Suppressor macrophage treated with lipopolysaccharide for 1 hour (primary cell): Measurements from ENCODE around the gene TRABD.
A peak's percentile ranks its signal among the peaks of the same experiment; 100 is the strongest.

ENCODE experiments used
- DNase-seq, 3 donors: peaks; one replicate each; pipeline ENCODE4 v3.0.0-alpha.2; 2020 to 2022

TRABD gene

DNA sequence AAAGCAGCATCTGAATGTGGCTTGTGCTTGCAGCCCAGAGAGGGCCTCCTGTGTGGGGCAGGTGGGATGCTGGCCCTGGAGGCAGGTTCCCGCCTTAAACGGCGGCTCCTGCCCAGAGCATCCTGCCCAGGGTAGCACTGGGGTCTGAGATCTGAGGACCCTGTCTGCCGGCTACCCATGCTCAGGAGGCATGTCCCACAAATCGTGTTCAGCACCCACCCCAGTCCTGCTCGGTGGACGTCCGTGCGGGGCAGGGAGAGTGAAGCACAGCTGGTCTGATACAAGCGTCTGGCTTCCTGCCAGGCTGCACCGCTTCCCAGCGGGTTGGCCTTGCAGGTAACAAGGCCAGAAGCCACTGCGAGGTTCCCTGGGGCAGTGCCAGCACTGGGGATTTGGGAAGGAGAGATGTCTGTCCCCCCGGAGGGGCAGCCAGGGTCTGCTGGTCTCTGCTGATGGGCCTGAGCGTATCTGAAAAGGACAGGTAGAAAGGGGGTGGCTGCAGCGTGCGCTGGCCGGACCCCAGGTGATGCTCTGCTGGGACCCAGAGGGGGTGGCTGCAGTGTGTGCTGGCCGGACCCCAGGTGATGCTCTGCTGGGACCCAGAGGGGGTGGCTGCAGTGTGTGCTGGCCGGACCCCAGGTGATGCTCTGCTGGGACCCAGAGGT lies 3.6 kb downstream of the TRABD start:
- DNase-seq, result no peak

- no peak for DNase-seq
Observed at GRCh38 chr22:50189849-50190181, 4.1 kb downstream of the TRABD start.

DNA sequence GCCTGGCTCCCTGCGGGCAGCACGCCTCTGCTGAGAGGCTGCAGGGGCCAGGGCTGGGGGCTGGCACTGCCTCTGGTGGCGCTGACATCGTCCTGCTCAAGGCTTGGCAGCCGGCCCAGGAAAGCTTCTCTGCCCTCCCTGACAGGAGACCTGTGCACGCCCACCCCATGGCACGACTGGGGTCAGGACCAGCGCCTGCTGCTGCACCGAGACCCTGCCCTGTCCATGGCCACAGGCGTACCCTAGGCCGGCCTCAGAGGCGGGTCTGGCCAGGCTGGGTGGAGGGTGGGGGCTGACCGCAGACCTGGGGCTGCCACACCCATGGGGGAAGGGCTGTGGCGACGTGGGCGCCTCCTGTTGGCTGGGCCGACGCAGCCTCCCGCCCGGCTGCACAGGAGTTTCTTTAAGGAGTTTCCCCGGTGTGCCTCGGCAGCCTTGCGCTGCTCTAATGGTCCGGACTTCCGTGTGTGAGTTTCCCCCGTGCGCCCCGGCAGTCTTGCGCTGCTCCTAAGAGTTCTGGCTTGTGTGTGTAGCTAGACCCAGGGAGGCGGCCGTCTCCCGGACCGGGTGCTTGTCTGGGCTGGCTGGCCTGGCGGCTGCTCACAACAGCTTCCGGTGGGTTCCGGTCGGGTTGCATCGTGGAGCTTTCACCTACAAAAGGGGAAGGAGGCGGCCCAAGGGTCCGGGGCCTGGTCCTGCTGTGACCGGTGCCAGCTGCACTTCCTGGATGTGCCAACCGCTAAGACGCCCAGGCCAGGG lies 4.6 kb downstream of the TRABD start:
- DNase-seq, result peak; percentile 84 to 91 (median 86)

GRCh38 chr22:50190941-50191741 lies 5.4 kb downstream of the TRABD start:
- peak; percentile 72 to 88 (median 75) for DNase-seq

GRCh38 chr22:50192436-50193204 lies 6.9 kb downstream of the TRABD start:
- DNase-seq, result peak in 1 of 3 donors; percentile 35

DNA sequence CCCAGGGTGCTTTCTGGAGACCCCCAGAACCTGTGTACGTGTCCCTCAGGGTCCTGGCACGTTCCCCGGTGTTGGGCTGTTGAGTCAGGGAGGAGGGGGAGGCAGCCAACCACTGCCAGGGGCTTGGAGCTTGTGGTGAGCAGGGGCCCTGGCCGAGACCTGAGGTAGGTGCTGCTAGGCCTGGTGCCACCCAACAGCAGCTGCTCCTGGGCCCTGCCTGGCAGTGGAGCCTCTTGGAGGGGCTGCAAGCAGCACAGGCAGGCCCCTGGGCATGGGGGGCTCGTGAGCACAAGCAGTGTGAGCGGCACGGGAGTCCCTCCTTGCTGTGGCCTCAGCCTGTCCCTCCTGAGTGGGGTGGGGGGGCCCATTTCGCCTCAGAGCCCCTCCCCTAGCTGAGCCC lies 7.9 kb downstream of the TRABD start:
- DNase-seq, result no peak

DNA sequence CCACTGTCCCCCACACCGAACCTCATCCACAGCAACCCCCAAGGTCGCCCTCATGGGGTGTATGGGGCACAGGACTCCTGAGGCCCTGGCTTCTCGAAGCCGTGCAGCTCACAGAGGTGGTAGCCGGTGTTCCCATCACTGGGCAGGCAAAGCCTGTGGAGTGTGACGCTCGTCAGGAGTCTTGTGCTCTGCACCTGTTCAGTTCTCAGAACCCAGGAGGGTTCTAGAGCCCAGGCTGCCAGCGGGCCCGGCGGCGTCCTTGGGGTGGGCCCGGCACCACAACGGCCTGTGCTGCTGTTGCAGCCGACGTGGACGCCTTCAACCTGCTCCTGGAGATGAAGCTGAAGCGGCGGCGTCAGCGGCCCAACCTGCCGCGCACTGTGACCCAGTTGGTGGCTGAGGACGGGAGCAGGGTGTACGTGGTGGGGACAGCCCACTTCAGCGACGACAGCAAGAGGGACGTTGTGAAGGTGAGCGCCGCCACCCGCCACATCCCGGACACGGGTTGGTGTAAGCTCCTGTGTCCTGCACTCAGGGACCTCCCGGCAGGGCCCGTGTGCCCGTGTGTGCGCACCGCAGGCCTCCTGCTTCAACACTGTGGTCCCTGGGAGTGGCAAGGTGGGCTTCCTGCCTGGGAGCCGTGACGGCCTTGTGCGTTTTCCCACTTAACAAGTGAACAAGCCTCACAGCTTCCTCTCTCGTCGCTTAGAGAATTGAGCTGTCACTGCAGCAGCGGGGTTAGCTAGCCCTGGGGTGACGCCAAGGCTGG lies 8.5 kb downstream of the TRABD start:
- no peak for DNase-seq

- DNase-seq, result no peak
Observed at GRCh38 chr22:50196256-50196655, 10.5 kb downstream of the TRABD start.

GRCh38 chr22:50197000-50197800 lies 11.5 kb downstream of the TRABD start:
- no peak for DNase-seq

- no peak for DNase-seq
Observed at GRCh38 chr22:50197856-50198623, 12.3 kb downstream of the TRABD start.

DNA sequence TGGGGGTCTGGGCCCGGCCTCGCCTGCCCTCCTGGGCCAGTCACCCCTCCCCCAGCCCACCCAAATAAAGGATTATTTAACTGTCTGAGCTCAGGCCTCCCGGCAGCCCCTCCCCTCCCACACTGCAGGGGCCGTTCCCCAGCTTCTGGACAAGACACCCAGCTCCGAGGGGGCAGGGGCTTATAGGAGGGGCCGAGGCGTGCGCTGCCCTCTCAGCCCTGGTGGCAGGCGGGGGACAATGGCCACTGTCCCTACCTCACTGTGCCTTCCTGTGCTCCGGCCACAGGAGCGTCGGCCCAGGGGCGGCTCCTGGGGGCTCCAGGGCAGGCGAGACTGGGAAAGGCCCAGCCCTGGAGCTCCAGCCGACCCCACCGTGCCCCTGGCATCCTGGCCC lies 12.9 kb downstream of the TRABD start:
- no peak for DNase-seq

- no peak for DNase-seq
Observed at GRCh38 chr22:50199251-50199721, 13.6 kb downstream of the TRABD start.

DNA sequence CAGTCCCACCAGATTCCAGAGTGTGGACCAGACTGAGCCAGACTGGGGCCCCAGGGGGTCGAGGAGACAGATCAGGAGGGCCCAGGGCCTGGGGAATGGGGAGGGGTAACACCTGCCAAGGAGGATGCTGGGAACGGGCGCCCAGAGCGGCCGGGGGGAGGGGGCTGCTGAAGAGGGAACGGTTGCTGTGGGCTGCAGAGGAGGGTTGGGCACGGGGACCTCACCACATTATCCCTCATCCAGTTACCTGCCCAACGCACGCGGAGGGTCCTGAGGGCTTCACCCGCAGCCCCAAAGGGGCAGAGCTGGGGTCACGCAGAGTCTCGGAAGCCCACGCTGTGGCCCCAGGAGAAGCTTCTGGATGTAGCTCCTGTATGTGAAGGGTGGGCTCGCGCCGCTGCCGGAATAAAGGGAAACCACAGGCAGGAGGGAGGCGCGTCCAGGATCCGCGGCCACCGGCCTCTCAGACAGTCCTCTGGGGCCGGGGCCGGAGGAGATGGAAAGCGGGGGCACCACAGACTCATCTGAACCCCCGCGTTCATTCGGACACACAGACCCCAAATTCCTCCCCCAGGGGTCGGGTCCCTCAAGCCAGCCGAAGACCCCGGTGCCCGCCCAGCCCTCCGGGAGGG lies 14.2 kb downstream of the TRABD start:
- peak in 1 of 3 donors; percentile 38 for DNase-seq

GRCh38 chr22:50200461-50201190 lies 14.9 kb downstream of the TRABD start, which contains the start of gene SELENOO:
Gene SELENOO (plus strand): TSS chr22:50201011. CDS start chr22:50201037, 26 bp downstream.
- peak; percentile 90 to 97 (median 95) for DNase-seq

DNA sequence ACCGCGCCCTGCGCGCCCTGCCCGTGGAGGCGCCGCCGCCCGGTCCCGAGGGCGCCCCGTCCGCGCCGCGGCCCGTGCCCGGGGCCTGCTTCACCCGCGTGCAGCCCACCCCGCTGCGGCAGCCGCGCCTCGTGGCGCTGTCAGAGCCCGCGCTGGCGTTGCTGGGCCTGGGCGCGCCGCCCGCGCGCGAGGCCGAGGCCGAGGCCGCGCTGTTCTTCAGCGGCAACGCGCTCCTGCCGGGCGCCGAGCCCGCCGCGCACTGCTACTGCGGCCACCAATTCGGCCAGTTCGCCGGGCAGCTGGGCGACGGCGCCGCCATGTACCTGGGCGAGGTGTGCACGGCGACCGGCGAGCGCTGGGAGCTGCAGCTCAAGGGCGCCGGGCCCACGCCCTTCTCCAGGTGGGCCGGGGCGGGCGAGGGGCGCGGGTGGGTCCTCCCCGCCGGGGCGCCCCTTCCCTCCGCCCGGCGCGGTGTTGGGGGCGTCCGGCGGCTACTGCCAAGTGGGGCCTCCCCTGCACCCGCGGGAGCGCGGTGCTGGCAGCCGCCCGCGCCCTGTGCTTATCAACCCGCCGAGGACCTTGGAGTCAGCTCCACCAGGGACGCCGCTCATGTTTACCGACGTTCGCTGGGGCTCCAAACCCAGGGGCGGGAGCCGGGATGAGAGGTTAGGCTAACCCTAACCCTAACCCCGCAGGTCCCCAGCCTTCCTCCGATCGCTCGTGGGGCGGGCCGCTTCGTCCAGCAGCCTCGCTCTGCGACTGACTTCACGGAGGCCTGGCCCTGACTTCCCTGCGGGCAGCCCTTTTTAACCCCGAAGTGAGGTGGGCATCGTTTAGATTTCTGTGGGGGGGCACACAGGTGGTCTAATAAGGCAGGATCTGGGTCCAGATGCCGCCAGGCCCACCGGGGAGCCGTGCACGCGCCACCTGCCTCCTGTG lies 15.7 kb downstream of the TRABD start:
- DNase-seq, result peak in 1 of 3 donors; percentile 63

DNA sequence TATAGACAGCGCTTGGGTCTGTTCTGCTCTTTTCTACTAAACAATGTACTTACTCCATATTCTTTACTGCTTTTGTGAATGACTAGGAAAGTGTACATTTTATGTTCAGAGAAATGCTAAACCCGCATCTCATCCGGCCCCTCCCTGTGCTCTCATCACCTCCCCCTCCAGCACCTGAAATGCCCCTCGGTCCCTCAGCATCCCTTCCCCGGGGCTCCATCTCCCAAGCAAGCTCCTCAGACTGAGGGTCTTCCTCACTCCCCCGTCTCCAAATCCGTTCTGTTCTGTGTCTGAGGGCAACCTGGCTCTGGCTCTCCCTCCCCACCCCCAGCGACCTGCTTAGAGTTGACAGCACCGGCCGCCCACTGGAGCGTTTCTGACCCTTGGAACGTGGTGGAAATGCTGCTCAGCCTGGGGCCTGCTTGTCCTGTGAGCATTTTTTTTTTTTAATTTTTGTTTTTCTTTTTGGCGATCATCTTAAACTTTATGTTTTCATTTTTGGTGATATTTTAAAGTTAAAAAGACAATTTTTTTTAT lies 16.5 kb downstream of the TRABD start:
- no peak for DNase-seq

GRCh38 chr22:50203288-50203687 lies 17.6 kb downstream of the TRABD start:
- DNase-seq, result no peak
